Aorta (tissue), 5 donors: ENCODE results near the gene CDH23. TPM values are rescaled to one million over a fixed set of nuclear protein-coding genes. Genes with fewer than 3 reads are reported as not detected.

Experiments used
- ATAC-seq: fragments of 200-7000 bp; cut with Tn5 transposase; one replicate; pipeline ENCODE4 v1.9.1; 2022; ENCODE audit warnings: moderate library complexity; ENCODE audit not compliant: low FRiP score
- DNase-seq, 2 donors: peaks; one replicate each; pipeline ENCODE4 v3.0.0-alpha.2; 2020
- H3K27ac ChIP-seq, 2 donors: one replicate each; pipeline ENCODE4 v1.5.1; 2013; ENCODE audit warnings: low read length in 2 of 2, mild to moderate bottlenecking in 2 of 2, moderate library complexity in 2 of 2, control low read depth in 1 of 2, inconsistent platforms in 1 of 2, low read depth in 1 of 2
- H3K27me3 ChIP-seq, 2 donors: one replicate each; pipeline ENCODE4 v1.6.1; 2013; ENCODE audit warnings: control low read depth in 1 of 2, low read length in 1 of 2, mild to moderate bottlenecking in 1 of 2, moderate library complexity in 1 of 2; ENCODE audit not compliant: insufficient read depth in 2 of 2, control insufficient read depth in 1 of 2
- H3K36me3 ChIP-seq, 2 donors: one replicate each; pipeline ENCODE4 v1.6.1; 2013; ENCODE audit warnings: control low read depth in 1 of 2, low read length in 1 of 2, mild to moderate bottlenecking in 1 of 2; ENCODE audit not compliant: insufficient read depth in 2 of 2, control insufficient read depth in 1 of 2
- H3K4me1 ChIP-seq, 2 donors: one replicate each; pipeline ENCODE4 v1.6.1; 2013; ENCODE audit warnings: low read length in 2 of 2, control low read depth in 1 of 2, mild to moderate bottlenecking in 1 of 2, moderate library complexity in 1 of 2; ENCODE audit not compliant: insufficient read depth in 2 of 2, control insufficient read depth in 1 of 2
- H3K4me3 ChIP-seq, 2 donors: one replicate each; pipeline ENCODE4 v1.5.1; 2013; ENCODE audit warnings: low read length in 2 of 2, control low read depth in 1 of 2, mild to moderate bottlenecking in 1 of 2
- H3K9me3 ChIP-seq: one replicate; pipeline ENCODE4 v1.6.1; 2013; ENCODE audit warnings: mild to moderate bottlenecking, low read length; ENCODE audit not compliant: control insufficient read depth
- WGBS, 2 donors: extraction: QIAGEN DNeasy Blood & Tissue Kit; methylation state at CpG; one replicate each; pipeline ENCODE4 v1.1.7; 2013; 5-methylcytosine and 5-hydroxymethylcytosine counted together
- intact Hi-C, 2 donors: fragments of 100-400 bp; cut with DNase I; formaldehyde crosslinking; loops; one replicate each; pipeline versions ENCODE4 v1.14.2 to v1.15.0; 2022
- polyA plus RNA-seq, 2 donors: library from polyadenylated mRNA; stranded (reverse); fragments of 200-250 nt; gene quantifications; one replicate each; pipeline ENCODE4 v1.2.3, GENCODE V29; 2013
- total RNA-seq, 2 donors: library from RNA; stranded (reverse); fragmentation: NEBNext Ultra II Directional; extraction: Animal tissue kit (Norgen Biotek cat#: 25700); gene quantifications; one replicate each; pipeline ENCODE4 v1.2.1, GENCODE V29; 2021
- donor health status: healthy with polysubstance abuse.
- donor health status: Bipolar disorder and iron deficiency.
- donor health status: DM: no; HTN: no; CAD: no.
- donor health status: DM: no; HTN: no; CAD: no.
- donor health status: DM: yes; HTN: yes; CAD: no.

Gene CDH23
- total and polyA plus RNA-seq, 4 donors: 0.50 to 16.6 (median 7.3) TPM

DNA sequence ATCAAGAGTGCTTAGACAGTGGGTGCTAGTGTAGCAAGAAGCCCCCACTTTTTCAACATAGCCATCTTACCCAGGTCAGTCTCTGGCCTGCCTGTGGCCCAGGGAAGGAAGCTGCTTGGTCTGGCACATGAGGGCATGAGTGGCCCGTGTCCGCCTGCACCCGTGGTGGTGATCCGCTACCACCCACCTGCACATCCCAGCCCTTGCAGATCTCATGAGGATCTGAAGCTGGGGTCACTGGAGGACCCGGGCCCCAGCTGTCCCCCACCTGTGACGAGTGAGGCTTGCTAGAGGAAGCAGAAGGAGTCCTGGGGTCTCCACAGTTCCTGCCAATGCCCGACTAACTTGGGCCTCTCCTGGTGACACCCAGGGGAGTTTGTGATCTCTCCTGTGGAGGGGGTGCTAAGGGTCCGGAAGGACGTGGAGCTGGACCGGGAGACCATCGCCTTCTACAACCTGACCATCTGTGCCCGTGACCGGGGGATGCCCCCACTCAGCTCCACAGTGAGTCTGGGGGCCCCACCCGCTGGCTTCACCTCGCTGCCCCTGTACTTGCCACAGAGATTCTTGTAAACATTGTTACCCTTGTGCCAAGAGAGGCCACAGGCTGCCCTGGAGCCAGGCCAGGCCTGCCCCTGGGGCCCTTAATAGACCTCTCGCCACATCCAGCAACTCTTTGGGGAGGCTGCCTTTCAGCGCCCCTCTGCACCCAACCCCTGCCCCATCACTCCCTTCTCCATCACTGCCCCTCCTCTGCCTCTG is 387.4 kb downstream of the CDH23 start:
- 83 to 86% methylated on average over 17 of the region's 17 CpGs for WGBS, 2 donors
- Histone ChIP-seq H3K4me3 (no peak overlapping the region), H3K27ac (no peak overlapping the region), H3K36me3 (no peaks in the 10 kb centered on the region), H3K4me1 (no peaks in the 10 kb centered on the region), H3K9me3 (no peaks in the 10 kb centered on the region), H3K27me3 (no peaks in the 10 kb centered on the region)
- DNase-seq: peak in 1 of 2 donors; percentile 40
- intact Hi-C loops: no loop called here
- no peak for ATAC-seq

- H3K27me3 ChIP-seq: no peaks in the 10 kb centered on the region
- ATAC-seq (no peak), DNase-seq (peak in 1 of 2 donors; percentile 29)
- no peaks in the 10 kb centered on the region for H3K36me3 ChIP-seq
- 90% methylated on average over 18 of the region's 18 CpGs for WGBS, 2 donors
- intact Hi-C loops: no loop called here
- no peaks in the 10 kb centered on the region for H3K4me1 ChIP-seq
- H3K4me3 ChIP-seq: no peak overlapping the region
- H3K27ac ChIP-seq: no peak overlapping the region
- no peaks in the 10 kb centered on the region for H3K9me3 ChIP-seq
Observed at GRCh38 chr10:71784679-71785272, 388.1 kb downstream of the CDH23 start.

DNA sequence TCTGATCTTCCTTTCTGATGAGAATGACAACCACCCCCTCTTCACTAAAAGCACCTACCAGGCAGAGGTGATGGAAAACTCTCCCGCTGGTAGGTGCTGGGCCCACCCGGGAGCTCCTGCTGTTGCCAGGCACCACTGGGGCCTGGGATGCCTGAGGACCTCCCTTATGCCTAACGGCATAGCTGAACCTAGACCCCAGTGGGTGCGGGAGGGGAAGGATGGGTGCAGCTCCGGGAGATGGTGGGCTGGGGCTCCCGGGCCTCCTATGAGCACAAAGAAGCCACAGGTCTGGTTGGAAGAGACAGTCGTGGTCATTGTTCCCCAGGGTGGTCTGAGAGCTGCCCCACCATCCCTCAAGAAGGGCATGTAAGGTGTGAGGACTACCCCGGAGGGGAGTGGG is 392.2 kb downstream of the CDH23 start:
- intact Hi-C loops: no loop called here
- WGBS, 2 donors: 79 to 81% methylated on average over 8 of the region's 8 CpGs

GRCh38 chr10:71789871-71790270 is 393.2 kb downstream of the CDH23 start:
- ATAC-seq: no peak

More for the DNA sequence above, 392.2 kb downstream of the CDH23 start:
- H3K36me3 ChIP-seq: no peaks in the 10 kb centered on the region
- H3K4me3 ChIP-seq: no peak overlapping the region
- ATAC-seq (no peak), DNase-seq (peak in 1 of 2 donors; percentile 37)
- H3K9me3 ChIP-seq: no peaks in the 10 kb centered on the region
- no peak overlapping the region for H3K27ac ChIP-seq
- H3K4me1 ChIP-seq: no peaks in the 10 kb centered on the region
- H3K27me3 ChIP-seq: no peaks in the 10 kb centered on the region

DNA sequence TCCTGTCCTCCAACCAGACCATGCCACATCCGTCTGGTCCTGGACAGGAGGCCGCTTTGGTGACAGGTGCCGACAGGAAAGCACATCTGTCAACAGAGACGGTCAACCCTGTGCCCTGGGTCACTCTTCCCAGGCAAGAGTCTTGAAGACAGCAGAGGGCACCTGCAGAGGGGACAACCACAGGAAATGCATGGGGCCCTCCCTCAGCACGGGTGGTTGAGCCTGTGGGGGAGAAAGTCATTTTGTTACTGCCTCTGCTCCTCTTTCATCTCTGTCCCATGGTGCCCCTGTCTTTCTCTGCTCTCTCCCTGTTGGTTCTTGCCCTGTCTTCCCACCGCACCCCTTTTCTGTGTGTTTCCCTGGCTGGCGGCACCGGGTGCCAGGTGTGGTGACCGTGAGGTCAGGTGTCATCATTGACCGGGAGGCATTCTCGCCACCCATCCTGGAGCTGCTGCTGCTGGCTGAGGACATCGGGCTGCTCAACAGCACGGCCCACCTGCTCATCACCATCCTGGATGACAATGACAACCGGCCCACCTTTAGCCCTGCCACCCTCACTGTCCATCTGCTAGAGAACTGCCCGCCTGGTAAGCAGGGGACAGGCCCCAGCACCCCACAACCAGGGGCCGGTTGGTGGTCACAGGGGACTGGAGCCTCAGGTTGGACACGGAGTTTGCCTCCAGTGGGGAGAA is 394.2 kb downstream of the CDH23 start:
- WGBS, 2 donors: 80 to 81% methylated on average over 17 of the region's 17 CpGs
- Histone ChIP-seq H3K27ac (no peak overlapping the region), H3K9me3 (no peaks in the 10 kb centered on the region), H3K27me3 (no peaks in the 10 kb centered on the region), H3K4me1 (no peaks in the 10 kb centered on the region), H3K4me3 (no peak overlapping the region), H3K36me3 (no peaks in the 10 kb centered on the region)
- intact Hi-C loops: no loop called here
- DNase-seq (peak in 1 of 2 donors; percentile 39), ATAC-seq (no peak)

More at GRCh38 chr10:71789871-71790270, 393.2 kb downstream of the CDH23 start:
- H3K27ac ChIP-seq: no peak overlapping the region
- intact Hi-C loops: no loop called here
- no peaks in the 10 kb centered on the region for H3K36me3 ChIP-seq
- no peak overlapping the region for H3K4me3 ChIP-seq
- WGBS, 2 donors: 51 to 67% methylated on average over 9 to 10 of the region's 10 CpGs
- H3K4me1 ChIP-seq: no peaks in the 10 kb centered on the region
- DNase-seq: peak in 1 of 2 donors; percentile 31
- H3K27me3 ChIP-seq: no peaks in the 10 kb centered on the region
- H3K9me3 ChIP-seq: no peaks in the 10 kb centered on the region

GRCh38 chr10:71795248-71795647 is 398.5 kb downstream of the CDH23 start:
- intact Hi-C loops: no loop called here
- WGBS, 2 donors: 10 to 15% methylated on average over 2 of the region's 2 CpGs
- H3K9me3 ChIP-seq: no peaks in the 10 kb centered on the region
- H3K27me3 ChIP-seq: no peaks in the 10 kb centered on the region
- H3K4me3 ChIP-seq: no peak overlapping the region
- no peak overlapping the region for H3K27ac ChIP-seq
- no peaks in the 10 kb centered on the region for H3K36me3 ChIP-seq
- no peak for ATAC-seq
- H3K4me1 ChIP-seq: no peaks in the 10 kb centered on the region
- peak in 1 of 2 donors; percentile 46 for DNase-seq

DNA sequence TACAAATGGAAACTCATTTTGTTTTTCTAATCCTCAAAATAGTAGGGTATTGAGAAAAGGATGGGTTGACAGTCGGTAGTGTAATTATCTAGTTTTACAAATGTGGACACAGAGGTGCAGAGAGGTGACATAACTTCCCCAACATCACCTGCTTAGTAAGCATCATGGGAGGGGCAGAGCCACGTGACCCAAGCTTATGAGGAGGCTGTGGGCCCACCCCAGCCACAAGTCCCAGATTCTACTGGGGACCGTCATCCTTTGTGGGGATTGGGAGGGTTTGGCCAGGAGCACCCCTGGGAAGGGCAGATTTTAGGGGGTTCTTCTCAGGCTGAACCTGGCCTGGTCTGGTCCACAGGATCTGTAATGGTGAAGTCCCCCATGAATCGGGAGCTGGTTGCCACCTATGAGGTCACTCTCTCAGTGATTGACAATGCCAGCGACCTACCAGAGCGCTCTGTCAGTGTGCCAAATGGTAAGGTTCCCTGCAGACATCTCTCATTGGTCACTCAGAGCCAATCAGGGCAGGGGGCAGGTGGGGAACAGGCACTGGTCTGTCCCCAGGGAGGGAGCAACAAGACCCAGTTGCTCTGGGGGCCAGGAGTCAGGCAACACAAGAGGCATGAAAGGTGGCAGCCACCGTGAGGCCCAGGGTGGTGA is 400.2 kb downstream of the CDH23 start:
- no peaks in the 10 kb centered on the region for H3K27me3 ChIP-seq
- H3K9me3 ChIP-seq: no peaks in the 10 kb centered on the region
- 76 to 80% methylated on average over 7 of the region's 7 CpGs for WGBS, 2 donors
- intact Hi-C loops: no loop called here
- H3K27ac ChIP-seq: no peak overlapping the region
- no peak overlapping the region for H3K4me3 ChIP-seq
- DNase-seq (peak in 1 of 2 donors; percentile 42), ATAC-seq (no peak)
- H3K36me3 ChIP-seq: no peaks in the 10 kb centered on the region
- no peaks in the 10 kb centered on the region for H3K4me1 ChIP-seq

DNA sequence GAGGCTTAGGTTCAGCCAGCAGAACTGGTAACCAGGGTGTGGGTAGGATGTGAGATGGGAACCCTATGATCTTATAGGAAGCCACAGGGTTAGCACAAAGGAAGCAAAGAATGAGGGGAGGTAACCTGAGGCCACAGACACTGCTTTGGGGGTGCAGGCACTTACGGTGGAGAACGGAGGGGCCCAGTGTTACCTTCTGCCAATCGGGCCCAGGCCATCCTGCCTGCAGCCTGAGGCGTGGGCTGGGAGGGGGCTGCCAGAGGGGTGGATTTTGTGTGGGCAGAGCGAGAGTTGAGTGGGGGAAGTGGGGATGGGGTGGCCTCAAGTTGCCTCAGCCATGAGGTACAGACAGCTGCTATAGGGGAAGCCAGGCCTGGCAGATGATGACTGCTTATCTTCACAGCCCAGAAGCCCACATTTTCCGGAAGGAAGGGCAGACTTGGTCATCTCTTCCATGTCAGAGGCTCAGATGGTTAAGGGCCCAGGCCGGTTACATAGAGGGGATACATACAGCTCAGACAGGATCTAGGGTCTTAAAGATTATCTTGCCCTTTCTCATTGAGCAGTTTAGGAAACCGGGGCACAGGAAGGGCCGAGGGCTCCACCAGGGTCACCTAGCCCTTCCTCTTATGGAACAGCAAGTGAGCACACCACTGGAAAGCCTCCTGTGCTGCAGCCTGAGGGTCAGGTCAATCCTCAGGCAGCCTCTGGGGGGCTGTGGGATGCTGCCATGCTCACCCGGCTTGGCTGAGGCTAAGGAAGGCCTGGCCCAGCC is 401.0 kb downstream of the CDH23 start:
- H3K9me3 ChIP-seq: no peaks in the 10 kb centered on the region
- no peaks in the 10 kb centered on the region for H3K4me1 ChIP-seq
- no peak overlapping the region for H3K4me3 ChIP-seq
- no peaks in the 10 kb centered on the region for H3K27me3 ChIP-seq
- H3K27ac ChIP-seq: no peak overlapping the region
- WGBS, 2 donors: 73 to 75% methylated on average over 10 of the region's 10 CpGs
- intact Hi-C loops: no loop called here
- ATAC-seq (no peak), DNase-seq (peak in 1 of 2 donors; percentile 47)
- no peaks in the 10 kb centered on the region for H3K36me3 ChIP-seq
